ENCODE measurements around the gene INO80.

The INO80 gene

DNA sequence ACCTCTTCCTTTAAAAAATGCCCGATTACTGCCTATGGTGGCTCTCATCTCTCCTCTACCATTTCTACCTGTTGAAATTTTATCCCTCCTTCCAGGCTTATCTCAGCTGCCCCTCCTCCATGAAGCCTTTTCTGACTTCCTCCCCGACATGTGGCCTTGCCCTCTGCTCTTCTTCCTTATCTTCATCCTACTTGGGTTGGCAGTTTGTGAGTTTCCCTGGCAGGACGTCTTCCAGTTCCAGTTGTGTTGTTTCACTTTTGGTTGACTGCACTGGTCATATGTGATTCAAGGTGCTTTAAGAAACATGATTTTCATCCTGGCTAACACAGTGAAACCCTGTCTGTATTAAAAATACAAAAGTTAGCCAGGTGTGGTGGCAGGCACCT is 182.6 kb downstream of the INO80 start:
- in situ Hi-C loops (cut with HindIII; ENCODE audit: low sequenced_read_pairs) = no loop called here
- DNase-seq (ENCODE audit: low read depth) = no peak
- H3K4me3 ChIP-seq (ENCODE audit: low read depth, low read length) = no peak overlapping the region
- TF ChIP-seq, protein P1, sequence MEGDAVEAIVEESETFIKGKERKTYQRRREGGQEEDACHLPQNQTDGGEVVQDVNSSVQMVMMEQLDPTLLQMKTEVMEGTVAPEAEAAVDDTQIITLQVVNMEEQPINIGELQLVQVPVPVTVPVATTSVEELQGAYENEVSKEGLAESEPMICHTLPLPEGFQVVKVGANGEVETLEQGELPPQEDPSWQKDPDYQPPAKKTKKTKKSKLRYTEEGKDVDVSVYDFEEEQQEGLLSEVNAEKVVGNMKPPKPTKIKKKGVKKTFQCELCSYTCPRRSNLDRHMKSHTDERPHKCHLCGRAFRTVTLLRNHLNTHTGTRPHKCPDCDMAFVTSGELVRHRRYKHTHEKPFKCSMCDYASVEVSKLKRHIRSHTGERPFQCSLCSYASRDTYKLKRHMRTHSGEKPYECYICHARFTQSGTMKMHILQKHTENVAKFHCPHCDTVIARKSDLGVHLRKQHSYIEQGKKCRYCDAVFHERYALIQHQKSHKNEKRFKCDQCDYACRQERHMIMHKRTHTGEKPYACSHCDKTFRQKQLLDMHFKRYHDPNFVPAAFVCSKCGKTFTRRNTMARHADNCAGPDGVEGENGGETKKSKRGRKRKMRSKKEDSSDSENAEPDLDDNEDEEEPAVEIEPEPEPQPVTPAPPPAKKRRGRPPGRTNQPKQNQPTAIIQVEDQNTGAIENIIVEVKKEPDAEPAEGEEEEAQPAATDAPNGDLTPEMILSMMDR (IDR thresholded peaks at IDR 0.05; ENCODE audit: low read depth, low read length, missing control alignments) = no peak

DNA sequence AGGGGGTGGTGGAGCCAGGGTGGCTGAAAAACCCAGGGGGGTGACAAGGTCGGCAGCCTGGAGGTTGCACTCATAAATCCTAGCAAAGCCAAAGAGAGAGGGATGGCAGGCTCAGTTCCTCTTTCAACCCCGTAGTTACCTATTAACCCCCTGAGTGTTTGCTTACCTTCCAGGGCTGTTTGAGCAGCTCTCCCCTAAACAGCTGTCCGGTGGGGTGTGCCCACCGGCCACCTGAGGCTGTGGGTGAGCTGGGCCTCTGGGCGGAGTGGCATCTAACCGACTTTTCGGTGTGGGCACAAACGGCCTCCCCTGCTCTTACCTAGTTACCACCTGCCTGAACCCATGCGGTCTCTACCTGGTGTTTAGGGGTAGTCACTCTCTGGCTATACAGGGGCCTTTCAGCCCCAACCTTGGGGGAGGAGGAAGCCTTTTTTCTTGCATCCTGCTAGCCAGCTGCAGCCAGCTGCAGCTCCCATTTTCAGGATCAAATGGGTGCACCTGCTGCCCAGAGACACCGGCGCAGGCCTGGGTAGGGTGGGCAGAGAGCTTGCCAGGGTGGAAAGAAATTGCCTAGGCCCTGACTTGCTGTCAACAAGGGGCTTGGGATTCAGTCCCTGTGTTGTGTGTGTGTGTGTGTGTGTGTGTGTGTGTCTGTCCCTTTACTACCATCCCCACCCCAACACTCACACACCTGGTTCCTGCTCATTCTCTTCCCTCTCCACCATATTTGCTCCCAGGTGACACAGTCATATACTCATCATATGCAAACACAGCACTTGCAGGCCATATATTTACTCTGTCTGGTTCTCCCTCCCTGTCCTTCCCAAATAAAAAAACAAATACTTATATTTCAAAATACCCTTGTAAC is 183.2 kb downstream of the INO80 start:
- in situ Hi-C loops (cut with HindIII; ENCODE audit: low sequenced_read_pairs) = no loop called here
- no peak overlapping the region for H3K4me3 ChIP-seq (ENCODE audit: low read depth, low read length)
- TF ChIP-seq, protein P1 (IDR thresholded peaks at IDR 0.05; ENCODE audit: low read depth, low read length, missing control alignments) = no peak
- DNase-seq (ENCODE audit: low read depth) = no peak

DNA sequence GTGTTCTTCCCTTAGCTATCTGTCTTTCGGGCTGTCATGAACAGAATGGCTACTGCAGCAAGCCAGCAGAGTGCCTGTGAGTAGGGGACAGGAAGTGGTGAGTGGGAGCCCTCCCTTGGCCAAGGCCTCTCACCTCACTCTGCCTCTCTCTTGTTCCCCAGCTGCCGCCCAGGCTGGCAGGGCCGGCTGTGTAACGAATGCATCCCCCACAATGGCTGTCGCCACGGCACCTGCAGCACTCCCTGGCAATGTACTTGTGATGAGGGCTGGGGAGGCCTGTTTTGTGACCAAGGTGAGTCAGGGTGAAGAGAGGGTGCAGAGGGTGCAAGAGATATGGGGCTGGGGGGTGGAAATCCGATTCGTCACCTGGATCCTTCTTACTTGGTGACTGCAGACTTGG is 183.9 kb downstream of the INO80 start:
- in situ Hi-C loops (cut with HindIII; ENCODE audit: low sequenced_read_pairs) = no loop called here
- no peak overlapping the region for H3K4me3 ChIP-seq (ENCODE audit: low read depth, low read length)

DNA sequence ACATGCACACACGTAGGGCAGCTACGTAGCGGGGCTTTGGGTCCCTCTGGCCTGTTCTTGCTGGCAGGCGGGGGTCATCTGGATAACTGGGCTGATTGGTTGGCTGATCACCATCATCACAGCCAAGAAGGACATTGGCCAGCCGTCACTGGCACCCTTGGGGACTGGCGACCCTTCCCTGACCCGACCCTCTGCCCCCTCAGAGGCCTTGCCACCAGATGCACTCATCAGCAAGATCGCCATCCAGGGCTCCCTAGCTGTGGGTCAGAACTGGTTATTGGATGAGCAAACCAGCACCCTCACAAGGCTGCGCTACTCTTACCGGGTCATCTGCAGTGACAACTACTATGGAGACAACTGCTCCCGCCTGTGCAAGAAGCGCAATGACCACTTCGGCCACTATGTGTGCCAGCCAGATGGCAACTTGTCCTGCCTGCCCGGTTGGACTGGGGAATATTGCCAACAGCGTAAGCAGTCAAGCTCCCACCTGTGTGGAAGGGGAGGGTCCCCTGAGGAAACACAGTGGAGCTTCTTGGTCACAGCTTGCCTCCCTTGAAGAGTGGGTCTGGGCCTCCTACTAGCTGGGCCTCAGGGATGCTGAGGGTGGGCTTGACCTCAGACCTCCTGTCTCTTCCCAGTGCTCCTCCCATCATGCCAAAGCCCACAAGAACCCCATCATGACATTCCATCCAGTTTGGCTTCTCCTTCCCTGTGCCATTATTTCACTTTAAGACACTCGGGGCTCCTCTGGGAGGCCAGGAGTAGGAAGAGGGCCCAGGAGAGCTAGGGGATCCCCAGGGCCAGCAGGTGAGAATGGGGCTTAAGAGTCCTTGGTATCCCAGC is 184.6 kb downstream of the INO80 start:
- H3K4me3 ChIP-seq (ENCODE audit: low read depth, low read length) = no peak overlapping the region
- in situ Hi-C loops (cut with HindIII; ENCODE audit: low sequenced_read_pairs) = no loop called here
- DNase-seq (ENCODE audit: low read depth) = no peak
- TF ChIP-seq, protein P1 (IDR thresholded peaks at IDR 0.05; ENCODE audit: low read depth, low read length, missing control alignments) = no peak

More for the DNA sequence above, 183.9 kb downstream of the INO80 start:
- DNase-seq (ENCODE audit: low read depth) = no peak
- TF ChIP-seq, protein P1 (IDR thresholded peaks at IDR 0.05; ENCODE audit: low read depth, low read length, missing control alignments) = no peak

DNA sequence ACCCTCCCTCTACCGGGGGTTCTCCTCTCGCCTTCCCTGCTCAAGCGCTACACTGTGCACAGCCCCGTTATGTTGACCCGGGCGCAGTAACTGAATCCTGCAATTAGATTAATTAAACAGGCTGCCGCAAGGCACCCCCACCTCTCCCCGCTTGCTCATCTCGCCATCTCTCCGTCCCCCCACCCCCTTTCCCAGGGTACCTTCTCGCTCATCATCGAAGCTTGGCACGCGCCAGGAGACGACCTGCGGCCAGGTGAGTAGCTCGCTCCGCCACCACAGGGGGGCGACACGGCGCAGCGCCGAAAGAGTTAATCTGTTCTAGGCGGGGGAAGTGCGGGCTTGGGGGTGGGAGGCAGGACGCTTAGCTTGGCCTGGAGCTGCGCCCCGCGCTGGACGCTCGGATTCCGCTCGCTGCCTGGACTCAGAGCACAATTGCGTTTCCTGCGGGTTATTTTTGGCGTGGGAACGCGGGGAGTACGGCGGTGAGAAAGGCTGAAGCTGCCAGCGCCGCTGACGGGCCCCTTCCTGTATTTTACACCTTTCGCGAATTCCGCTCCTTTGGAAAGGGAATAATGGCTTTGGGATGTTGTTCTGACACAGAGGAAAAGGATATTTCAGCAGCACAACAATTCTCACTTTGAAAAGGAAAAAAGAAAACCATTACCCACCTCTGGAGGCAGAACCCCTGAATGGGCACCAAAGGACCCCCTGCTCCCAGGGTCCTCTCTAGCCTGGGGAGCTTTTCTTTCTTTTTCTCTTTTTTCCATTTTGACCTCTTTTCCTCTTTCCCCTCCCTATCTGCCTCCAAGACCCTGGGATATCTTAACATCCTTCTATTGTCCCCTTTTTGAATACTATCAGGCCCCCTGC is 185.4 kb downstream of the INO80 start:
- H3K4me3 ChIP-seq (ENCODE audit: low read depth, low read length) = peak overlapping the region; percentile 30
- TF ChIP-seq, protein P1 (IDR thresholded peaks at IDR 0.05; ENCODE audit: low read depth, low read length, missing control alignments) = peak; percentile 34
- no peak for DNase-seq (ENCODE audit: low read depth)
- in situ Hi-C loops (cut with HindIII; ENCODE audit: low sequenced_read_pairs) = no loop called here

Data from astrocyte of the cerebellum (primary cell).